Measurements from ENCODE around the gene CANT1. TPM values are rescaled to one million over a fixed set of nuclear protein-coding genes. Genes with fewer than 3 reads are reported as not detected.

CANT1 gene
- total and polyA plus RNA-seq, 2 of the 13 experiments (the other 11 are each of a cell fraction or from before 2014, with no cell fraction given): 34.1 to 42.1 TPM

DNA sequence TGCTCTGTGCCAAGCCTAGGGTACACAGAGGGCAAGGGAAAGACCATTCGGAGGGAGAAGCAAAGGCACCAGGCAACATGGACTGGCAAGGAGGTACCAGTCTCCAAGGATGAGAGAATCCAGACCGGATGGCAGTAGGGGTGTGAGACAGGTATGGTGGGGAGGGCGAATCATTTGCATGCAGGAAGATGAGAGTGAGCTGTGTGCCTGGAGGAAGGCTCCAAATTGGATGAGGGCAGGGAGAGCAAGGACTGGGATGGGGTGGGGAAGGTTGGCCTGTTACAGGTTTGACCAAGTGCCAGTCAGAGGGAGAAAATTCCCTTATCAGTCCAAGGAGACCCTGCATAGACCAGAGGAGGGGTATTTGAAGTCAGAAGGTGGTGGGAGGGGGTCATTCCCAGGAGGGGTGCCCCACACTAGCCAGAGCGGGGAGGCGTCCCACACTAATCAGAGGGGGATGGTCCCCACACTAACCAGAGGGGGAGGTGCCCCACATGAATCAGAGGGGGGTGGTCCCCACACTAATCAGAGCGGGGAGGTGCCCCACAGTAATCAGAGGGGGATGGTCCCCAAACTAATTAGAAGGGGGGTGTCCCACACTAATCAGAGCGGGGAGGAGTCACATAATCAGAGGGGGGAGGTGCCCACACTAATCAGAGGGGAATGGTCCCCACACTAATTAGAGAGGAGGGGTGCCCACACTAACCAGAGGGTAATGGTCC lies 737 bp downstream of the CANT1 start (continued):
- TF ChIP-seq, protein P1, sequence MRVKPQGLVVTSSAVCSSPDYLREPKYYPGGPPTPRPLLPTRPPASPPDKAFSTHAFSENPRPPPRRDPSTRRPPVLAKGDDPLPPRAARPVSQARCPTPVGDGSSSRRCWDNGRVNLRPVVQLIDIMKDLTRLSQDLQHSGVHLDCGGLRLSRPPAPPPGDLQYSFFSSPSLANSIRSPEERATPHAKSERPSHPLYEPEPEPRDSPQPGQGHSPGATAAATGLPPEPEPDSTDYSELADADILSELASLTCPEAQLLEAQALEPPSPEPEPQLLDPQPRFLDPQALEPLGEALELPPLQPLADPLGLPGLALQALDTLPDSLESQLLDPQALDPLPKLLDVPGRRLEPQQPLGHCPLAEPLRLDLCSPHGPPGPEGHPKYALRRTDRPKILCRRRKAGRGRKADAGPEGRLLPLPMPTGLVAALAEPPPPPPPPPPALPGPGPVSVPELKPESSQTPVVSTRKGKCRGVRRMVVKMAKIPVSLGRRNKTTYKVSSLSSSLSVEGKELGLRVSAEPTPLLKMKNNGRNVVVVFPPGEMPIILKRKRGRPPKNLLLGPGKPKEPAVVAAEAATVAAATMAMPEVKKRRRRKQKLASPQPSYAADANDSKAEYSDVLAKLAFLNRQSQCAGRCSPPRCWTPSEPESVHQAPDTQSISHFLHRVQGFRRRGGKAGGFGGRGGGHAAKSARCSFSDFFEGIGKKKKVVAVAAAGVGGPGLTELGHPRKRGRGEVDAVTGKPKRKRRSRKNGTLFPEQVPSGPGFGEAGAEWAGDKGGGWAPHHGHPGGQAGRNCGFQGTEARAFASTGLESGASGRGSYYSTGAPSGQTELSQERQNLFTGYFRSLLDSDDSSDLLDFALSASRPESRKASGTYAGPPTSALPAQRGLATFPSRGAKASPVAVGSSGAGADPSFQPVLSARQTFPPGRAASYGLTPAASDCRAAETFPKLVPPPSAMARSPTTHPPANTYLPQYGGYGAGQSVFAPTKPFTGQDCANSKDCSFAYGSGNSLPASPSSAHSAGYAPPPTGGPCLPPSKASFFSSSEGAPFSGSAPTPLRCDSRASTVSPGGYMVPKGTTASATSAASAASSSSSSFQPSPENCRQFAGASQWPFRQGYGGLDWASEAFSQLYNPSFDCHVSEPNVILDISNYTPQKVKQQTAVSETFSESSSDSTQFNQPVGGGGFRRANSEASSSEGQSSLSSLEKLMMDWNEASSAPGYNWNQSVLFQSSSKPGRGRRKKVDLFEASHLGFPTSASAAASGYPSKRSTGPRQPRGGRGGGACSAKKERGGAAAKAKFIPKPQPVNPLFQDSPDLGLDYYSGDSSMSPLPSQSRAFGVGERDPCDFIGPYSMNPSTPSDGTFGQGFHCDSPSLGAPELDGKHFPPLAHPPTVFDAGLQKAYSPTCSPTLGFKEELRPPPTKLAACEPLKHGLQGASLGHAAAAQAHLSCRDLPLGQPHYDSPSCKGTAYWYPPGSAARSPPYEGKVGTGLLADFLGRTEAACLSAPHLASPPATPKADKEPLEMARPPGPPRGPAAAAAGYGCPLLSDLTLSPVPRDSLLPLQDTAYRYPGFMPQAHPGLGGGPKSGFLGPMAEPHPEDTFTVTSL (CRISPR knock-in tag; IDR thresholded peaks at IDR 0.05; ENCODE audit: borderline replicate concordance): no peak
- no peak for TF ChIP-seq ZNF83 (CRISPR knock-in tag; IDR thresholded peaks at IDR 0.05; ENCODE audit: borderline replicate concordance)
- no peak for TF ChIP-seq ZBTB8A (CRISPR knock-in tag; IDR thresholded peaks at IDR 0.05; ENCODE audit: borderline replicate concordance, low read depth)
- TF ChIP-seq BATF2 (CRISPR knock-in tag; IDR thresholded peaks at IDR 0.05): no peak
- TF ChIP-seq ZNF136 (CRISPR knock-in tag; IDR thresholded peaks at IDR 0.05; ENCODE audit: low read depth): no peak
- TF ChIP-seq IRF2 (CRISPR knock-in tag; IDR thresholded peaks at IDR 0.05): no peak
- no peak for TF ChIP-seq ZC3H4 (CRISPR knock-in tag; IDR thresholded peaks at IDR 0.05; ENCODE audit: borderline replicate concordance)
- no peak for TF ChIP-seq TBX2 (CRISPR knock-in tag; IDR thresholded peaks at IDR 0.05; ENCODE audit: borderline replicate concordance)
- peak; percentile 49; the same call in 1 of the 2 replicates for TF ChIP-seq TRAFD1 (CRISPR knock-in tag; IDR thresholded peaks at IDR 0.05; ENCODE audit: borderline replicate concordance)
- 0 out of 2 replicates have a peak, but pooled peaks have one; percentile 16 for TF ChIP-seq SKIL (CRISPR knock-in tag; IDR thresholded peaks at IDR 0.05; ENCODE audit: borderline replicate concordance)
- peak; percentile 56; the same call in 1 of the 2 replicates for TF ChIP-seq REL (CRISPR knock-in tag; conservative IDR thresholded peaks at IDR 0.05)
- 0 out of 2 replicates have a peak, but pooled peaks have one; percentile 3 for TF ChIP-seq HIVEP1 (CRISPR knock-in tag; IDR thresholded peaks at IDR 0.05)
- no peak for TF ChIP-seq MZF1 (CRISPR knock-in tag; IDR thresholded peaks at IDR 0.05; ENCODE audit: borderline replicate concordance)
- no peak for TF ChIP-seq GABPB1 (CRISPR knock-in tag; IDR thresholded peaks at IDR 0.05)
- TF ChIP-seq ZSCAN22 (CRISPR knock-in tag; IDR thresholded peaks at IDR 0.05): peak; percentile 94
- no peak for TF ChIP-seq ZNF432 (CRISPR knock-in tag; IDR thresholded peaks at IDR 0.05; ENCODE audit: borderline replicate concordance)
- TF ChIP-seq FOXM1 (CRISPR knock-in tag; IDR thresholded peaks at IDR 0.05): no peak
- 0 out of 2 replicates have a peak, but pooled peaks have one; percentile 13 for TF ChIP-seq TGIF2 (CRISPR knock-in tag; IDR thresholded peaks at IDR 0.05)
